Measurements from ENCODE around the gene BEND4.

The BEND4 gene

GRCh38 chr4:42112846-42113245 lies 39.6 kb downstream of the BEND4 start:
- no peak for DNase-seq (ENCODE audit: low read depth in 2 of 2, low spot score in 1 of 2)

DNA sequence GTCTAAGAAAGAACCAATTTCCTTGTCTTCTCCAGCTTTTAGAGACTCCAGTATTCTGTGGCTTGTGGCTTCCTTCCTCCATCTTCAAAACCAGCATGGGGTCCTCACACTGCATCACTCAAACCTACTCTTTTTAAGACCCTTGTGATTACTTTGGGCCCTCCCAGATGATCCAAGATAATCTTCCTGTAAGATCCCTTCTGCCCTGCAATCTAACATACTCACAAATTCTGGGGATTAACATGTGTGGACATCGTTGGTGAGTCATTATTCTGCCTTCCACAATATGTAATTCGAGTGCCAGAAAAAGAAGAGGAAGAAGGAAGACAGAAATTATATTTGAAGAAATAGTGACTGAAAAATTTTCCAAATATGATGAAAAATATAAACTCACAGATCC lies 47.9 kb downstream of the BEND4 start:
- no peak for DNase-seq (ENCODE audit: low read depth in 2 of 2, low spot score in 1 of 2)

GRCh38 chr4:42101446-42101975 lies 50.9 kb downstream of the BEND4 start:
- no peak for DNase-seq (ENCODE audit: low read depth in 2 of 2, low spot score in 1 of 2)

DNA sequence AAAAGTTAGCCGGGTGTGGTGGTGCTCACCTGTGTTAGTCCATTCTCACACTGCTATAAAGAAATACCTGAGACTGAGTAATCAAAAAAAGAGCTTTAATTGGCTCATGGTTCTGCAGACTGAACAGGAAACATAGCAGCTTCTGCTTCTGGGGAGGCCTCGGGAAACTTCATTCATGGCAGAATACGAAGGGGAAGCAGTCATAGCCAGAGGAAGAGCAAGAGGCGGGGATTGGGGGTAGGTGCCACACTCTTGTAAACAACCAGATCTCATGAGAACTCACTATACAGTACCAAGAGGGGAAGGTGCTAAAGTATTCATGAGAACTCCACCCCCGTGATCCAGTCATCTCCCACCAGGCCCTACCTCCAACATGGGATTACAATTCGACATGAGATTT lies 64.1 kb downstream of the BEND4 start:
- DNase-seq (ENCODE audit: low read depth in 2 of 2, low spot score in 1 of 2): no peak

GRCh38 chr4:42083816-42084215 lies 68.6 kb downstream of the BEND4 start:
- no peak for DNase-seq (ENCODE audit: low read depth in 2 of 2, low spot score in 1 of 2)

DNA sequence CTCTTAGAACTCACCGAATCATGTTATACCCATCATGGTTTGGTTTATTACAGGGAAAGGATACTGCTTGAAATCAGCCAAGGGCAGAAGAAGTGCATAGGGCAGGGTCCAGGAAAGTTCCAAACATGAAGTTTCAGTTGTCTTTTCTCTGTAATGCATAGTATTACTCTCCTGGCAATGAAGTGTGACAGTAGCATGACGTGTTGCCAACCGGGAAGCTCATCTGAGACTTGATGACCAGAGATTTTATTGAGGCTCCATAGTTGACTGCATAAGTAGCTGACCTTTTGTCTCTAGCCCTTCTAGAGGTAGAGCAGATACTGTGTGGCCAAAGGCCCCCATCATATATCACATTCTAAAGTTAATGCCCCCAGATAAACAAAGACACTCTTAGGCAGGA lies 72.1 kb downstream of the BEND4 start:
- no peak for DNase-seq (ENCODE audit: low read depth in 2 of 2, low spot score in 1 of 2)

- no peak for DNase-seq (ENCODE audit: low read depth in 2 of 2, low spot score in 1 of 2)
Measured at GRCh38 chr4:42078184-42078801, 74.2 kb downstream of the BEND4 start.

GRCh38 chr4:42074294-42074693 lies 78.2 kb downstream of the BEND4 start:
- DNase-seq (ENCODE audit: low read depth in 2 of 2, low spot score in 1 of 2): no peak

- no peak for DNase-seq (ENCODE audit: low read depth in 2 of 2, low spot score in 1 of 2)
Measured at GRCh38 chr4:42070463-42070862, 82.0 kb downstream of the BEND4 start.

- DNase-seq (ENCODE audit: low read depth in 2 of 2, low spot score in 1 of 2): no peak
Measured at GRCh38 chr4:42067264-42067663, 85.2 kb downstream of the BEND4 start.

GRCh38 chr4:42066402-42066801 lies 86.1 kb downstream of the BEND4 start:
- DNase-seq (ENCODE audit: low read depth in 2 of 2, low spot score in 1 of 2): no peak

Data from stimulated activated CD8-positive, alpha-beta memory T cell treated with anti-CD3 and anti-CD28 coated beads, Interleukin-4, amount 100 ng/mL, for 4 hours (primary cell).